Measurements from ENCODE around the gene FXN.

DNA sequence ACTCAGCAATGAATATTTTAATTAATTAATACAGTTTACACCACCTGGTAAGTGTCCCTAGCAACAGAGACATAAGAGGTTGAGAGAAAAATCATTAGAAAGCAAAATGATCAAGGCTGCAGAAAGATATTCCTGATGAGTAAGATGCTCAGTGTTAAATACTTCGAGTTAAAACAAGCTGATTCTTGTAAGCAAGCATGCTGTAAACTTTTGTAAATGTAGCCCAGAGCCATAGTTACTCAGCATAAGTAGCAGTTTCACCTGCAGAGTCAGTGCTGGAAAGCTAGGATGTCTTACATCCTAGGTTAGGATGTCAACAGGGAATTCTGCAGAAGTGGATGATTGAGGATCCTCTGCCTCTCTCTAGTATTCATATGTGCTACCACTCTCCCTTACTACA lies 25.8 kb upstream of the FXN start:
- TF ChIP-seq, protein P1, sequence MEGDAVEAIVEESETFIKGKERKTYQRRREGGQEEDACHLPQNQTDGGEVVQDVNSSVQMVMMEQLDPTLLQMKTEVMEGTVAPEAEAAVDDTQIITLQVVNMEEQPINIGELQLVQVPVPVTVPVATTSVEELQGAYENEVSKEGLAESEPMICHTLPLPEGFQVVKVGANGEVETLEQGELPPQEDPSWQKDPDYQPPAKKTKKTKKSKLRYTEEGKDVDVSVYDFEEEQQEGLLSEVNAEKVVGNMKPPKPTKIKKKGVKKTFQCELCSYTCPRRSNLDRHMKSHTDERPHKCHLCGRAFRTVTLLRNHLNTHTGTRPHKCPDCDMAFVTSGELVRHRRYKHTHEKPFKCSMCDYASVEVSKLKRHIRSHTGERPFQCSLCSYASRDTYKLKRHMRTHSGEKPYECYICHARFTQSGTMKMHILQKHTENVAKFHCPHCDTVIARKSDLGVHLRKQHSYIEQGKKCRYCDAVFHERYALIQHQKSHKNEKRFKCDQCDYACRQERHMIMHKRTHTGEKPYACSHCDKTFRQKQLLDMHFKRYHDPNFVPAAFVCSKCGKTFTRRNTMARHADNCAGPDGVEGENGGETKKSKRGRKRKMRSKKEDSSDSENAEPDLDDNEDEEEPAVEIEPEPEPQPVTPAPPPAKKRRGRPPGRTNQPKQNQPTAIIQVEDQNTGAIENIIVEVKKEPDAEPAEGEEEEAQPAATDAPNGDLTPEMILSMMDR (conservative IDR thresholded peaks at IDR 0.05; ENCODE audit: low read length): no peak
- no peak for TF ChIP-seq EZH2phosphoT487 (IDR thresholded peaks at IDR 0.05; ENCODE audit: borderline replicate concordance, low read depth, low read length)
